Stimulated activated CD8-positive, alpha-beta memory T cell treated with anti-CD3 and anti-CD28 coated beads, Interleukin-12 subunit alpha, Interleukin-12 subunit beta, amount 100 ng/mL, for 24 hours (primary cell): ENCODE results near the gene PLXNA1.

Source experiments
- DNase-seq: peaks from one replicate; pipeline ENCODE4 v3.0.0-alpha.2; 2020; ENCODE audit errors: extremely low read depth

PLXNA1 gene

GRCh38 chr3:126982471-126983175 lies at the start of gene PLXNA1:
PLXNA1 (plus strand) TSS chr3:126983115; CDS start chr3:126988594, 5,479 bp downstream.
- peak; percentile 56 for DNase-seq

- DNase-seq, result no peak
These were observed 48.8 kb upstream of the PLXNA1 start for GRCh38 chr3:126934031-126934531.

- DNase-seq, result no peak
These were observed 47.9 kb upstream of the PLXNA1 start for GRCh38 chr3:126934991-126935390.

- no peak for DNase-seq
These were observed 47.0 kb upstream of the PLXNA1 start for GRCh38 chr3:126935756-126936509.

- DNase-seq, result no peak
These were observed 46.0 kb upstream of the PLXNA1 start for GRCh38 chr3:126936853-126937425.

GRCh38 chr3:126937533-126937932 lies 45.4 kb upstream of the PLXNA1 start:
- no peak for DNase-seq

GRCh38 chr3:126937973-126938372 lies 44.9 kb upstream of the PLXNA1 start:
- DNase-seq, result no peak

- no peak for DNase-seq
These were observed 44.2 kb upstream of the PLXNA1 start for GRCh38 chr3:126938520-126939337.

- DNase-seq, result no peak
These were observed 43.6 kb upstream of the PLXNA1 start for GRCh38 chr3:126939338-126939718.

- DNase-seq, result no peak
These were observed 43.2 kb upstream of the PLXNA1 start for GRCh38 chr3:126939733-126940132.

- DNase-seq, result no peak
These were observed 41.1 kb upstream of the PLXNA1 start for GRCh38 chr3:126941721-126942270.

GRCh38 chr3:126944089-126944965 lies 38.6 kb upstream of the PLXNA1 start:
- DNase-seq, result no peak

- no peak for DNase-seq
These were observed 37.7 kb upstream of the PLXNA1 start for GRCh38 chr3:126945171-126945721.

GRCh38 chr3:126945891-126946290 lies 37.0 kb upstream of the PLXNA1 start:
- no peak for DNase-seq

GRCh38 chr3:126946405-126946804 lies 36.5 kb upstream of the PLXNA1 start:
- DNase-seq, result no peak

- no peak for DNase-seq
These were observed 35.5 kb upstream of the PLXNA1 start for GRCh38 chr3:126947429-126947828.

- no peak for DNase-seq
These were observed 33.9 kb upstream of the PLXNA1 start for GRCh38 chr3:126948980-126949535.

- DNase-seq, result no peak
These were observed 31.4 kb upstream of the PLXNA1 start for GRCh38 chr3:126951561-126951960.

- no peak for DNase-seq
These were observed 30.5 kb upstream of the PLXNA1 start for GRCh38 chr3:126952261-126952982.
